Measurements from ENCODE around the gene MYO1G.
"Not testable (repeated sequence)": the region's sequence is repeated elsewhere in the genome, so short reads cannot be mapped to it uniquely, and the experiment has no call there.

MYO1G gene

GRCh38 chr7:44978511-44979366 is at the start of gene MYO1G:
TSS of gene MYO1G (minus strand) at chr7:44979015. CDS start at chr7:44978961, 54 bp downstream.
- DNase-seq (ENCODE audit: low read depth, low spot score), result no peak

GRCh38 chr7:45028138-45028919 is 49.5 kb upstream of the MYO1G start:
- no peak for DNase-seq (ENCODE audit: low read depth, low spot score)

- no peak for DNase-seq (ENCODE audit: low read depth, low spot score)
These were observed 48.9 kb upstream of the MYO1G start for GRCh38 chr7:45027774-45028114.

DNA sequence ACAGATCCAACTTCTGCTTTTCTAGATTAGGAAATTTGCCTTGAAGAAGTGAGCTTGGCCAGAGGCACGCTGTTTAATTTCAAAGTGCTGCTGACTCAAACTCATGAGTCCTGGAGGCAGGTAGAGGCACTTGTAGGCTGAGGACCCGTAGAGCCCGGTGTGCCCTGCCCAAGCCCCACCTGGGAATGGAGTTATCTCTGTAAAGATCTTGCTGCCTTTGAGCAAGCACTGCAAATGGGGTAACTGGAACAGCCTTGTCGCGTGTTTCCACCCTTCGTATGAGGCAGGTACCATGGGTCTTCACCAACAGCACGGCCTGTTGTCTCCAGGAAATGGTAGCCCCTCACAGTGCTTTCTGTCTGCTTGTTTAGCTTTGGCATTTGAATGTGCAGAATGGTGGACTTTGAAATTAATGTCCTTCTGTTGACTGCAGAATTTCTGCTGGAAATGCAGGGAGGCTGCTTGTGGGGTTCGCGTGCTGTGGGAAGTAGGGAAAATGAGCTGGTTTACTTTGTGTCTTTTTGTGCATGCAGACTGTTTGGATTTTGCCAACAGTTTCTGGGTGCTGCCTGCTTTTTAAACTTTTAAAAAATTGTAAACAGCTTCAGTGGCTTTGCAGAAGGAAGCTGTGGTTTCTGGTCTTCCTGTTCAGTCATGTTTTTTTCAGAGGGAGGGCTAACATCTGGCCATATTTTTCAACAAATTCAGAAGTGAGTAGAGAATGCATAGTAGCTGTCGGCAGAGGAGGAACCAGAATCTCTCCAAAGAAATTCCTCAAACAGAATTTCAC is 48.4 kb upstream of the MYO1G start:
- no peak for DNase-seq (ENCODE audit: low read depth, low spot score)

DNA sequence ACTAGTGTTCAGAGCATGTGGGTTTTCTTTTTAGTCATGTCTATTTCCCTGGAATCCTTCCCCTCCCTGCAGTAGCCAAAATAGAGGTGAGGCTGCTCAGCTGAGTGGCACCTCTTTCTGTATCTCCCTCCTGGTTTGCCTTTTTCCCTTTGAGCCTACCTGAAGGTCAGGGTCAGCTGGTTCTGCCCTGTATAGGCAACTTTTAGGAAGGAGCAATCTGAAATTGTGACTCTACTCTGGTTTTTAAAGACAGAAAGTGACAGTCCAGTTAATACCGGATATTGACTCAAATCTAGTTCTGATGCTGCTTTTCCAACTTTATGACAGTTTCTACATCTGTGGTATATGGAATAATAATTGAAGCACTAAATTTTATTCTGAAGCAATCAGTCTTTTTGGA is 47.2 kb upstream of the MYO1G start:
- no peak for DNase-seq (ENCODE audit: low read depth, low spot score)

GRCh38 chr7:45025473-45025872 is 46.7 kb upstream of the MYO1G start:
- DNase-seq (ENCODE audit: low read depth, low spot score), result not testable (repeated sequence)

GRCh38 chr7:45024126-45024744 is 45.4 kb upstream of the MYO1G start:
- DNase-seq (ENCODE audit: low read depth, low spot score), result no peak

DNA sequence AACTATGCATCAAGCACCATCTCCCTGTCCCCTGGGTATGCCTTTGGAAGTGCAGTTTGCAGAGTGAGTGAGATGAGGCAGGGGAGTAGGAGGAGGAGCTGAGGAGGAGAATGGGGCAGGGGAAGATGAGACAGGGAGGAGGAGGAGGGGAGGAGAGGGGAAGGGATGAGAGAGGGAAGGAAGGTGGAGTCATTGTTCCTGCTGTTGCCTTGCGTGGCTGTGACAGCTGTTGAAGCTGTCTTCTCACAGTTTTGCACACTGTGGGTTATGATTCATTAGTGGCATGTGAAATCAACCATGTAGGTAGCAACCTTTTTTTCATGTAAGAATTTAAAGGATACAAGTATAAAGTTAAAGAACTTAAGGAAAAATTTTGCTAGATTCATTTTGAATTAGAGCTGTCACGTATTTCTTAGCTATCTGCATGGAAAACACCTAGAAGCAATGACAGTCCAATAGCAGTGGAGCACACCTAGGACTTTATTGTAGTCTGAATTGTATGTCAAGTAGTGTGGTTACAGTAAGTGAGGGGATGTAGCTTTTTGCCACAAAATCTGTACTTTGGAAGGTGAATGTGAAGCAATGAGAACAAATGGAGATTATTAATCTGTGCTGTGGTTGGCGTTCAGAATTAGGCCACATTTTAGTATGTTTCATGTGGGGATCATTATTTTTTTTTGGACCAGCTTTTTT is 42.9 kb upstream of the MYO1G start:
- DNase-seq (ENCODE audit: low read depth, low spot score), result no peak

DNA sequence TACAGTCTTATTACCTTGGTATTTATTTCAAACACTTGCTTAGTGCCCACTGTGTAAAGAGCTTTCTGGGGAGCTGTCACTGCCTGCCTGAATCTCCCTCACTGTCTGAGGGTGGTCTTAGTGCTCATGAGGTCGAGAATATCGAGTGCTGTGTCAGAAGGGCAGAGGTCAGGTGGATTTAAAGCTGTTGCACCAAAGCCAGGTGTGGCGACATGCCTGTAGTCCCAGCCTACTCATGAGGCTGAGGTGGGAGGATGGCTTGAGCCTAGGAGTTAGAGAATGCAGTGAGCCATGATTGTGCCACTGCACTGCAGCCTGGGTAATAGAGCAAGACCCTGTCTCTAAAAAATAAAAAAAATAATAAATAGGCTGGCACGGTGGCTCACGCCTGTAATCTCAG is 42.1 kb upstream of the MYO1G start:
- no peak for DNase-seq (ENCODE audit: low read depth, low spot score)

- DNase-seq (ENCODE audit: low read depth, low spot score), result no peak
These were observed 38.4 kb upstream of the MYO1G start for GRCh38 chr7:45017253-45017652.

GRCh38 chr7:45015313-45015712 is 36.5 kb upstream of the MYO1G start:
- no peak for DNase-seq (ENCODE audit: low read depth, low spot score)

GRCh38 chr7:45013465-45013967 is 34.7 kb upstream of the MYO1G start:
- no peak for DNase-seq (ENCODE audit: low read depth, low spot score)

DNA sequence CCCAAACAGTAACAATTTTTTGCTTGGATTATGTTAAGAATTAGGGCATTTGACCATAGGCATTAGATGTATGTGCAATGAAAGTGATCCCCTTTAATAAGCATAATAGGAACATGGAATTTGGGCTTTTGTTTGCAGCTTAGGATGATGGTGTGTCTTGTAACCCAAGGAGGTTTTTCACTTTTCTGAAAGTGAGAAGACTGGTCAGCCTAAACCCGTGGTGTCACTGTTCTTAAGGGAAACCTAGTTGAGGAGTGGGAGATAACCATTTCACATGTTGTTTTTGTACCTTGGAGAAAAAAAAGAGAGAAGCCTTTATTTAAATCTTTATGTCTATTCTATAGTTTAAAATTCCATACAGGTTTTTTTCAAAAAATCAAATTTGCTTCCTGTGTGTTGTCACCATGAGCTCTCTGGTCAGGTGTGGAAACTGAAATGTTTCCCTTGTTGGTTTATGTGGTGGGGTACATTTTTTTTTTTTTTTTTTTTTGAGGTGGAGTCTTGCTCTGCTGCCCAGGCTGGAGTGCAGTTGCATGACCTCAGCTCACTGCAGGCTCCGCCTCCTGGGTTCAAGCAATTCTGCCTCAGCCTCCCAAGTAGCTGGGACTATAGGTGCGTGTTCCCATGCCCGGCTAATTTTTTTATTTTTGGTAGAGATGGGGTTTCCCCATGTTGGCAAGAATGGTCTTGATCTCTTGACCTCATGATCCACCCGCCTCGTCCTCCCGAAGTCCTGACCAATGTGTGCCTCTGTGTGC is 28.9 kb upstream of the MYO1G start:
- no peak for DNase-seq (ENCODE audit: low read depth, low spot score)

DNA sequence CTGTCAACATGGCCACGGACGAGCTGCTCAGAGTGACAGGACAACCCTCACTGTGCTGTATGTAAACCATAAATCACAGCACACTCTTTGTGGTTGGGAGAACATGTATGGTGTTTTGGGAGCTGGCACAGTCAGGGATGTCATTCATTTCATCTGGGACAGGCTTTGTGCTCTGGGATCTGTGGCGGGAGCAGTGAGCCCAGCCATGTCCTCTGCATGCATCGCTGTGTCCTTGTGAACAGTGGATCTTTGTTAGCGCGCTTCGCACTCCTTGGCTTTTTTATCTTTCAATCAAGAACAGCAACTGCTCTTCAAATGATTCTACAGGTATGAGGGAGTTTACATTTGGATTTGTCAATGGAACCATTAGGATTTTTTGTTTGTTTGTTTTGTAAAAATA is 28.3 kb upstream of the MYO1G start:
- DNase-seq (ENCODE audit: low read depth, low spot score), result no peak

- DNase-seq (ENCODE audit: low read depth, low spot score), result no peak
These were observed 25.0 kb upstream of the MYO1G start for GRCh38 chr7:45003789-45004188.

GRCh38 chr7:45001826-45002225 is 23.0 kb upstream of the MYO1G start:
- no peak for DNase-seq (ENCODE audit: low read depth, low spot score)

GRCh38 chr7:45001138-45001694 is 22.4 kb upstream of the MYO1G start:
- DNase-seq (ENCODE audit: low read depth, low spot score), result peak; percentile 62

GRCh38 chr7:45000093-45001032 is 21.5 kb upstream of the MYO1G start, which contains the start of gene CCM2:
TSS of gene CCM2 (plus strand) at chr7:45000201. CDS start at chr7:45000334, 133 bp downstream.
- DNase-seq (ENCODE audit: low read depth, low spot score), result peak; percentile 53
